Stomach (tissue), 19 donors: ENCODE data around the gene DRGX. TPM values are rescaled to one million over a fixed set of nuclear protein-coding genes. Genes with fewer than 3 reads are reported as not detected.

Experiments used
- DNase-seq, 2 donors: peaks; one replicate each; pipeline versions ENCODE4 v3.0.0 to v3.0.0-alpha.2; 2013 to 2019
- H3K27ac ChIP-seq, 5 donors: fragments of 200-600 bp in 4 of 5; sonication (generic) in 4 of 5; one replicate each; pipeline ENCODE4 v1.5.1; 2013 to 2019; ENCODE audit warnings: mild to moderate bottlenecking in 1 of 5, moderate library complexity in 1 of 5
- H3K27me3 ChIP-seq, 3 donors: fragments of 200-600 bp; sonication (generic); one replicate each; pipeline ENCODE4 v1.5.1; 2017 to 2019; ENCODE audit warnings: mixed run types in 1 of 3
- H3K36me3 ChIP-seq, 4 donors: fragments of 200-600 bp; sonication (generic); 1 replicate in 3 of 4; 2 replicates in 1 of 4; pipeline ENCODE4 v1.5.1; 2016 to 2019
- H3K4me1 ChIP-seq, 4 donors: fragments of 200-600 bp; sonication (generic); one replicate each; pipeline ENCODE4 v1.5.1; 2016 to 2019
- H3K4me3 ChIP-seq, 4 donors: fragments of 200-600 bp; sonication (generic) in 3 of 4; one replicate each; pipeline ENCODE4 v1.5.1; 2016 to 2019; ENCODE audit warnings: mild to moderate bottlenecking in 1 of 4
- H3K9me3 ChIP-seq, 4 donors: fragments of 200-600 bp; sonication (generic); one replicate each; pipeline ENCODE4 v1.5.1; 2016 to 2019
- CTCF ChIP-seq, 7 experiments: fragments of 450-650 bp in 4 of 7; fragments of 200-600 bp in 3 of 7; sonication (generic) in 3 of 7; IDR thresholded peaks; one replicate each; pipeline ENCODE4 v1.5.1; 2016 to 2019; ENCODE audit warnings: antibody characterized with exemption in 7 of 7, control low read depth in 2 of 7, mild to moderate bottlenecking in 1 of 7
- EP300 ChIP-seq: sonication (generic); formaldehyde crosslinking; IDR thresholded peaks from one replicate; pipeline ENCODE4 v1.6.1; 2017; ENCODE audit warnings: antibody characterized with exemption
- POLR2A ChIP-seq, 4 donors: fragments of 450-650 bp; IDR thresholded peaks; one replicate each; pipeline ENCODE4 v1.6.1; 2016; ENCODE audit warnings: antibody characterized with exemption in 4 of 4, control low read depth in 2 of 4, mild to moderate bottlenecking in 1 of 4, moderate library complexity in 1 of 4
- POLR2AphosphoS5 ChIP-seq, 3 donors: sonication (generic); formaldehyde crosslinking; IDR thresholded peaks; one replicate each; pipeline ENCODE4 v1.6.1; 2016; ENCODE audit warnings: antibody characterized with exemption in 3 of 3
- WGBS, 5 donors: extraction: QIAGEN DNeasy Blood & Tissue Kit in 3 of 5; methylation state at CpG; one replicate each; pipeline versions ENCODE4 v1.1.5 to v1.1.7; 2013 to 2018; 5-methylcytosine and 5-hydroxymethylcytosine counted together
- intact Hi-C: fragments of 100-400 bp; cut with DNase I; formaldehyde crosslinking; loops from one replicate; pipeline ENCODE4 v1.15.1; 2023; ENCODE audit warnings: low total_unique reads
- long read RNA-seq, 10 donors: transcript quantifications; one replicate each; lab custom pipeline, GENCODE V29; 2026
- polyA plus RNA-seq, 3 donors: library from polyadenylated mRNA; stranded (reverse); fragments of 200-250 nt; gene quantifications; one replicate each; pipeline ENCODE4 v1.2.3, GENCODE V29; 2013
- total RNA-seq, 5 donors: library from RNA; depleted of rRNA; stranded (reverse); fragments of >200 nt; gene quantifications; one replicate each; pipeline versions ENCODE4 v1.1.0 to v1.2.3, GENCODE V29; 2014 to 2016
- donor health status: healthy with polysubstance abuse.
- donor health status: Bipolar disorder and iron deficiency.
- donor health status: healthy.

The DRGX gene
- total RNA-seq, result not detected
- polyA plus RNA-seq, result not detected
- long read RNA-seq, donor 1, result 0 reads
- long read RNA-seq, donor 2, result 0 reads
- long read RNA-seq, donor 3, result 0 reads
- long read RNA-seq, donor 4, result 0 reads
- long read RNA-seq, donor 5, result 0 reads
- long read RNA-seq, donor 6, result 0 reads
- long read RNA-seq, donor 7, result 0 reads
- long read RNA-seq, donor 8, result 0 reads
- long read RNA-seq, donor 9, result 0 reads
- long read RNA-seq, donor 10, result 0 reads

- peaks cover 35 to 100% (median 75%) of the 10 kb centered on the region in 3 donors for H3K27me3 ChIP-seq
- intact Hi-C loops, result no loop called here
- peaks cover 19 to 39% (median 31%) of the 10 kb centered on the region in 4 donors for H3K4me1 ChIP-seq
- H3K4me3 ChIP-seq, result peak within 1 kb of the TSS in 1 of 4 donors; percentile 30
- 5 to 8% (median 6%) methylated on average over 28 to 63 of the region's 63 CpGs for WGBS, 5 donors
- TF ChIP-seq EP300 (no peak), POLR2A (IDR thresholded peaks at IDR 0.05) (no peak), POLR2AphosphoS5 (IDR thresholded peaks at IDR 0.05) (no peak)
- no peaks in the 10 kb centered on the region for H3K36me3 ChIP-seq
- H3K27ac ChIP-seq, result no peak within 1 kb of the TSS
- no peak for DNase-seq
- H3K9me3 ChIP-seq, result no peaks in the 10 kb centered on the region
Measured at GRCh38 chr10:49395741-49396665, at the start of gene DRGX. DRGX (minus strand) TSS chr10:49396089; CDS start chr10:49395440, 649 bp downstream.

- H3K4me3 ChIP-seq, result no peak overlapping the region
- TF ChIP-seq CTCF (IDR thresholded peaks at IDR 0.05) (no peak), POLR2A (IDR thresholded peaks at IDR 0.05) (no peak), EP300 (no peak), POLR2AphosphoS5 (IDR thresholded peaks at IDR 0.05) (no peak)
- intact Hi-C loops, result no loop called here
- H3K27ac ChIP-seq, result no peak overlapping the region
- peaks cover 0 to 10% (median 9%) of the 10 kb centered on the region in 4 donors for H3K9me3 ChIP-seq
- no peaks in the 10 kb centered on the region for H3K36me3 ChIP-seq
- H3K4me1 ChIP-seq, result peaks cover 0 to 6% (median 0%) of the 10 kb centered on the region in 4 donors
- no peak for DNase-seq
- 88 to 97% (median 93%) methylated on average over 4 of the region's 4 CpGs for WGBS, 5 donors
- H3K27me3 ChIP-seq, result no peaks in the 10 kb centered on the region
Measured at GRCh38 chr10:49444349-49444748, 48.5 kb upstream of the DRGX start.

GRCh38 chr10:49442863-49443262 is 47.0 kb upstream of the DRGX start:
- no peaks in the 10 kb centered on the region for H3K36me3 ChIP-seq
- H3K27ac ChIP-seq, result no peak overlapping the region
- peaks cover 0 to 6% (median 0%) of the 10 kb centered on the region in 4 donors for H3K4me1 ChIP-seq
- no peak overlapping the region for H3K4me3 ChIP-seq
- DNase-seq, result no peak
- H3K27me3 ChIP-seq, result no peaks in the 10 kb centered on the region
- intact Hi-C loops, result no loop called here
- H3K9me3 ChIP-seq, result no peaks in the 10 kb centered on the region
- TF ChIP-seq POLR2A (IDR thresholded peaks at IDR 0.05) (no peak), EP300 (no peak), POLR2AphosphoS5 (IDR thresholded peaks at IDR 0.05) (no peak), CTCF (IDR thresholded peaks at IDR 0.05) (no peak)
- WGBS, 5 donors, result 75 to 87% (median 77%) methylated on average over 4 of the region's 4 CpGs

- DNase-seq, result peak in 1 of 2 donors; percentile 12
- no peak overlapping the region for H3K4me3 ChIP-seq
- no peaks in the 10 kb centered on the region for H3K9me3 ChIP-seq
- WGBS, 5 donors, result 33 to 52% (median 44%) methylated on average over 46 of the region's 46 CpGs
- H3K36me3 ChIP-seq, result no peaks in the 10 kb centered on the region
- no peak for TF ChIP-seq POLR2A (IDR thresholded peaks at IDR 0.05)
- no peak for TF ChIP-seq CTCF (IDR thresholded peaks at IDR 0.05)
- TF ChIP-seq POLR2AphosphoS5 (IDR thresholded peaks at IDR 0.05), result no peak
- TF ChIP-seq EP300, result no peak
- no peak overlapping the region for H3K27ac ChIP-seq
- H3K4me1 ChIP-seq, result peaks cover 0 to 6% (median 0%) of the 10 kb centered on the region in 4 donors
- H3K27me3 ChIP-seq, result no peaks in the 10 kb centered on the region
- intact Hi-C loops, result no loop called here
Measured at GRCh38 chr10:49441488-49442476, 45.9 kb upstream of the DRGX start.
